WTC11 (cell line): ENCODE measurements around the gene SMYD3. TPM values are rescaled to one million over a fixed set of nuclear protein-coding genes. Genes with fewer than 3 reads are reported as not detected.

Experiments
- ATAC-seq: fragments of 200-7000 bp; cut with Tn5 transposase; 2 replicates; pipeline ENCODE4 v1.10.0; 2021; ENCODE audit warnings: mild to moderate bottlenecking, moderate library complexity
- CTCF ChIA-PET: fragments of 300-600 bp; sonication (Branson Sonifier 250); formaldehyde crosslinking; loops from one replicate; lab custom pipeline; 2021; ENCODE audit warnings: antibody characterized with exemption; lab: Charles Lee
- POLR2A ChIA-PET: fragments of 350-600 bp; sonication (Branson Sonifier 250); formaldehyde crosslinking; loops from one replicate; lab custom pipeline; 2021; ENCODE audit warnings: antibody characterized with exemption; lab: Charles Lee
- DNase-seq: peaks from one replicate; pipeline ENCODE4 v3.0.0; 2021; ENCODE audit warnings: low spot score
- H3K27ac Mint-ChIP-seq: 2 replicates; pipeline ENCODE4 v1.8.0; 2021; ENCODE audit warnings: mixed read lengths
- H3K27me3 Mint-ChIP-seq: 2 replicates; pipeline ENCODE4 v1.8.0; 2021; ENCODE audit warnings: low read depth, mild to moderate bottlenecking, moderate library complexity, mixed read lengths
- H3K36me3 Mint-ChIP-seq: 2 replicates; pipeline ENCODE4 v1.8.0; 2021; ENCODE audit warnings: mixed read lengths
- H3K4me1 Mint-ChIP-seq: 2 replicates; pipeline ENCODE4 v1.8.0; 2022; ENCODE audit warnings: mixed read lengths
- H3K4me3 Mint-ChIP-seq: 2 replicates; pipeline ENCODE4 v1.8.0; 2021; ENCODE audit warnings: mild to moderate bottlenecking, moderate library complexity, mixed read lengths
- H3K9me3 Mint-ChIP-seq: 2 replicates; pipeline ENCODE4 v1.8.0; 2021; ENCODE audit warnings: mixed read lengths
- AR ChIP-seq: fragments of 250-450 bp; sonication (Bioruptor Pico); IDR thresholded peaks from 2 replicates; pipeline ENCODE4 v1.9.0; 2021; ENCODE audit warnings: mild to moderate bottlenecking
- CREB1 ChIP-seq: sonication (generic); formaldehyde crosslinking; IDR thresholded peaks from 2 replicates; pipeline ENCODE4 v1.8.0; 2023; ENCODE audit warnings: mild to moderate bottlenecking, missing genetic modification reagents
- CREM ChIP-seq: sonication (generic); formaldehyde crosslinking; IDR thresholded peaks from 2 replicates; pipeline ENCODE4 v1.8.1; 2022; ENCODE audit warnings: mild to moderate bottlenecking, missing genetic modification reagents, moderate library complexity
- FOXK1 ChIP-seq: sonication (generic); formaldehyde crosslinking; IDR thresholded peaks from 2 replicates; pipeline ENCODE4 v1.8.0; 2022; ENCODE audit warnings: mild to moderate bottlenecking, moderate library complexity, missing genetic modification reagents
- JAZF1 ChIP-seq: fragments of 250-450 bp; sonication (Bioruptor Pico); IDR thresholded peaks from 2 replicates; pipeline ENCODE4 v1.9.0; 2021; ENCODE audit warnings: moderate library complexity, mild to moderate bottlenecking, inconsistent platforms
- KAT7 ChIP-seq: sonication (generic); formaldehyde crosslinking; IDR thresholded peaks from 2 replicates; pipeline ENCODE4 v1.8.1; 2023; ENCODE audit warnings: missing genetic modification reagents, mild to moderate bottlenecking, borderline replicate concordance
- MYBL2 ChIP-seq: sonication (generic); formaldehyde crosslinking; IDR thresholded peaks from 2 replicates; pipeline ENCODE4 v1.8.1; 2023; ENCODE audit warnings: mild to moderate bottlenecking, moderate library complexity, missing genetic modification reagents
- NFYB ChIP-seq: sonication (generic); formaldehyde crosslinking; conservative IDR thresholded peaks from 2 replicates; pipeline ENCODE4 v1.8.0; 2022; ENCODE audit warnings: low read depth, missing genetic modification reagents
- SOX15 ChIP-seq: fragments of 250-450 bp; sonication (Bioruptor Pico); IDR thresholded peaks from 2 replicates; pipeline ENCODE4 v1.9.0; 2021; ENCODE audit warnings: mild to moderate bottlenecking
- STAT6 ChIP-seq: sonication (generic); formaldehyde crosslinking; conservative IDR thresholded peaks from 2 replicates; pipeline ENCODE4 v1.8.1; 2023; ENCODE audit warnings: mild to moderate bottlenecking, low read depth, missing genetic modification reagents, moderate library complexity
- TEAD1 ChIP-seq: sonication (generic); formaldehyde crosslinking; IDR thresholded peaks from 2 replicates; pipeline ENCODE4 v1.8.0; 2022; ENCODE audit warnings: mild to moderate bottlenecking, missing genetic modification reagents
- ZNF219 ChIP-seq: sonication (generic); formaldehyde crosslinking; IDR thresholded peaks from 2 replicates; pipeline ENCODE4 v1.8.0; 2023; ENCODE audit warnings: missing genetic modification reagents, mild to moderate bottlenecking, borderline replicate concordance
- ZNF396 ChIP-seq: fragments of 250-450 bp; sonication (Bioruptor Pico); IDR thresholded peaks from 2 replicates; pipeline ENCODE4 v1.8.0; 2021; ENCODE audit warnings: mild to moderate bottlenecking, moderate library complexity, borderline replicate concordance
- total RNA-seq: library from RNA; stranded (reverse); gene quantifications from 3 replicates; pipeline ENCODE4 v1.2.3, GENCODE V29; 2021
- TF ChIP-seq, protein P1 (sequence below): sonication (generic); formaldehyde crosslinking; IDR thresholded peaks from 2 replicates; pipeline ENCODE4 v1.8.0; 2022; ENCODE audit warnings: mild to moderate bottlenecking, missing genetic modification reagents
- TF ChIP-seq, protein P2 (sequence below): sonication (generic); formaldehyde crosslinking; IDR thresholded peaks from 2 replicates; pipeline ENCODE4 v1.8.1; 2022; ENCODE audit warnings: mild to moderate bottlenecking, missing genetic modification reagents, moderate library complexity, borderline replicate concordance
- TF ChIP-seq, protein P3 (sequence below): sonication (generic); formaldehyde crosslinking; IDR thresholded peaks from 2 replicates; pipeline ENCODE4 v1.8.1; 2023; ENCODE audit warnings: mild to moderate bottlenecking, missing genetic modification reagents
- TF ChIP-seq, protein P4 (sequence below): fragments of 250-450 bp; sonication (Bioruptor Pico); IDR thresholded peaks from 2 replicates; pipeline ENCODE4 v1.9.0; 2021; ENCODE audit warnings: mild to moderate bottlenecking, borderline replicate concordance

SMYD3 gene
- total RNA-seq, 1 experiment from 2014 or later, result 21.4 TPM

DNA sequence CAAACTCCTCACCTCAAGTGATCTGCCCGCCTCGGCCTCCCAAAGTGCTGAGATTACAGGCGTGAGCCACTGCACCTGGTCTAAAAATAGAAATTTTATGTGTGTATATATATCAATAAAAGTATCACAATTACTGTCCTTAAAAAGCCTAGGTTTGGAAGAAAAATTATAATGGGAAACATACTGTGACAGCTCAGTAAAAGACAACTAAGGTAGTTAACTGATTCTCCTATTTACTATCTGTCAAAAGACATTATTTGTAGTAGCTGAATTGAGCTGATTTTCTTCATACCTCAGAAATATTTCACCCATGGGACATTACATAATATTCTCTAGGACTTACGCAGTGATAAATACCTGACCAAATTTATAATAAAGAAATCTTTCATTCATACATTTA lies 122.5 kb downstream of the SMYD3 start:
- no peaks in the 10 kb centered on the region; the same call in 1 of the 2 replicates for H3K9me3 Mint-ChIP-seq
- no peak for TF ChIP-seq ZNF396 (CRISPR knock-in tag)
- TF ChIP-seq MYBL2 (CRISPR knock-in tag), result no peak
- TF ChIP-seq CREB1 (CRISPR knock-in tag), result no peak
- no peak for TF ChIP-seq SOX15 (CRISPR knock-in tag)
- TF ChIP-seq, protein P1, sequence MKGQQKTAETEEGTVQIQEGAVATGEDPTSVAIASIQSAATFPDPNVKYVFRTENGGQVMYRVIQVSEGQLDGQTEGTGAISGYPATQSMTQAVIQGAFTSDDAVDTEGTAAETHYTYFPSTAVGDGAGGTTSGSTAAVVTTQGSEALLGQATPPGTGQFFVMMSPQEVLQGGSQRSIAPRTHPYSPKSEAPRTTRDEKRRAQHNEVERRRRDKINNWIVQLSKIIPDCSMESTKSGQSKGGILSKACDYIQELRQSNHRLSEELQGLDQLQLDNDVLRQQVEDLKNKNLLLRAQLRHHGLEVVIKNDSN, result no peak
- no peak for TF ChIP-seq FOXK1 (CRISPR knock-in tag)
- TF ChIP-seq, protein P2, sequence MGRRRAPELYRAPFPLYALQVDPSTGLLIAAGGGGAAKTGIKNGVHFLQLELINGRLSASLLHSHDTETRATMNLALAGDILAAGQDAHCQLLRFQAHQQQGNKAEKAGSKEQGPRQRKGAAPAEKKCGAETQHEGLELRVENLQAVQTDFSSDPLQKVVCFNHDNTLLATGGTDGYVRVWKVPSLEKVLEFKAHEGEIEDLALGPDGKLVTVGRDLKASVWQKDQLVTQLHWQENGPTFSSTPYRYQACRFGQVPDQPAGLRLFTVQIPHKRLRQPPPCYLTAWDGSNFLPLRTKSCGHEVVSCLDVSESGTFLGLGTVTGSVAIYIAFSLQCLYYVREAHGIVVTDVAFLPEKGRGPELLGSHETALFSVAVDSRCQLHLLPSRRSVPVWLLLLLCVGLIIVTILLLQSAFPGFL (CRISPR knock-in tag), result no peak
- no peak for TF ChIP-seq NFYB (CRISPR knock-in tag)
- no peak for TF ChIP-seq TEAD1 (CRISPR knock-in tag)
- TF ChIP-seq STAT6 (CRISPR knock-in tag), result no peak
- TF ChIP-seq, protein P3, sequence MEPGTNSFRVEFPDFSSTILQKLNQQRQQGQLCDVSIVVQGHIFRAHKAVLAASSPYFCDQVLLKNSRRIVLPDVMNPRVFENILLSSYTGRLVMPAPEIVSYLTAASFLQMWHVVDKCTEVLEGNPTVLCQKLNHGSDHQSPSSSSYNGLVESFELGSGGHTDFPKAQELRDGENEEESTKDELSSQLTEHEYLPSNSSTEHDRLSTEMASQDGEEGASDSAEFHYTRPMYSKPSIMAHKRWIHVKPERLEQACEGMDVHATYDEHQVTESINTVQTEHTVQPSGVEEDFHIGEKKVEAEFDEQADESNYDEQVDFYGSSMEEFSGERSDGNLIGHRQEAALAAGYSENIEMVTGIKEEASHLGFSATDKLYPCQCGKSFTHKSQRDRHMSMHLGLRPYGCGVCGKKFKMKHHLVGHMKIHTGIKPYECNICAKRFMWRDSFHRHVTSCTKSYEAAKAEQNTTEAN (CRISPR knock-in tag), result no peak
- no peak for TF ChIP-seq ZNF219 (CRISPR knock-in tag)
- TF ChIP-seq, all 79 proteins: peak for 0
- Mint-ChIP-seq H3K27me3 (no peaks in the 10 kb centered on the region), H3K36me3 (no peaks in the 10 kb centered on the region), H3K27ac (no peak overlapping the region), H3K4me1 (peaks cover 8% of the 10 kb centered on the region), H3K4me3 (no peak overlapping the region)
- ATAC-seq (no peak), DNase-seq (no peak)
- ChIA-PET CTCF (no interaction called here), POLR2A (no interaction called here)

DNA sequence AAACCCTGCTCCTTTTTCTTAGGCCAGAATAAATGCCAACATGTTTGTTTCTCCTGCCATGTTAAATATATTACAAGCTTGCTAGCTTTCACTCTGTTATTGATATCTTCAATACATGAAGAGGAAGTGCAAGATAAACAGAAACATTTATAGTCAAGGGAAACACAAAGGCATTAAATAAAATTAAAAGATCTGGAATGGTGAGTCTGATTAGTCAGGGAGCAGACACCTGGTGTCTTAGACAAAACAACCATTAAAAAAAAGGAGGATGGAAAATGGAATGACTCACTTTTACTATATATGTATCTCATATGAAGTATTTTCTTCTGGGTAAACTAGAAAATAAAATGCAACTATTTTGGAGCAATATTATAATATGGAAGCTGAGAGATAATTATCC lies 123.3 kb downstream of the SMYD3 start:
- Mint-ChIP-seq H3K27ac (no peak overlapping the region), H3K4me3 (no peak overlapping the region), H3K36me3 (no peaks in the 10 kb centered on the region), H3K4me1 (peaks cover 8% of the 10 kb centered on the region), H3K9me3 (no peaks in the 10 kb centered on the region; the same call in 1 of the 2 replicates), H3K27me3 (no peaks in the 10 kb centered on the region)
- TF ChIP-seq AR (CRISPR knock-in tag) (no peak), FOXK1 (CRISPR knock-in tag) (no peak), JAZF1 (CRISPR knock-in tag) (no peak), CREM (CRISPR knock-in tag) (no peak), ZNF219 (CRISPR knock-in tag) (no peak), KAT7 (no peak)
- TF ChIP-seq, protein P4, sequence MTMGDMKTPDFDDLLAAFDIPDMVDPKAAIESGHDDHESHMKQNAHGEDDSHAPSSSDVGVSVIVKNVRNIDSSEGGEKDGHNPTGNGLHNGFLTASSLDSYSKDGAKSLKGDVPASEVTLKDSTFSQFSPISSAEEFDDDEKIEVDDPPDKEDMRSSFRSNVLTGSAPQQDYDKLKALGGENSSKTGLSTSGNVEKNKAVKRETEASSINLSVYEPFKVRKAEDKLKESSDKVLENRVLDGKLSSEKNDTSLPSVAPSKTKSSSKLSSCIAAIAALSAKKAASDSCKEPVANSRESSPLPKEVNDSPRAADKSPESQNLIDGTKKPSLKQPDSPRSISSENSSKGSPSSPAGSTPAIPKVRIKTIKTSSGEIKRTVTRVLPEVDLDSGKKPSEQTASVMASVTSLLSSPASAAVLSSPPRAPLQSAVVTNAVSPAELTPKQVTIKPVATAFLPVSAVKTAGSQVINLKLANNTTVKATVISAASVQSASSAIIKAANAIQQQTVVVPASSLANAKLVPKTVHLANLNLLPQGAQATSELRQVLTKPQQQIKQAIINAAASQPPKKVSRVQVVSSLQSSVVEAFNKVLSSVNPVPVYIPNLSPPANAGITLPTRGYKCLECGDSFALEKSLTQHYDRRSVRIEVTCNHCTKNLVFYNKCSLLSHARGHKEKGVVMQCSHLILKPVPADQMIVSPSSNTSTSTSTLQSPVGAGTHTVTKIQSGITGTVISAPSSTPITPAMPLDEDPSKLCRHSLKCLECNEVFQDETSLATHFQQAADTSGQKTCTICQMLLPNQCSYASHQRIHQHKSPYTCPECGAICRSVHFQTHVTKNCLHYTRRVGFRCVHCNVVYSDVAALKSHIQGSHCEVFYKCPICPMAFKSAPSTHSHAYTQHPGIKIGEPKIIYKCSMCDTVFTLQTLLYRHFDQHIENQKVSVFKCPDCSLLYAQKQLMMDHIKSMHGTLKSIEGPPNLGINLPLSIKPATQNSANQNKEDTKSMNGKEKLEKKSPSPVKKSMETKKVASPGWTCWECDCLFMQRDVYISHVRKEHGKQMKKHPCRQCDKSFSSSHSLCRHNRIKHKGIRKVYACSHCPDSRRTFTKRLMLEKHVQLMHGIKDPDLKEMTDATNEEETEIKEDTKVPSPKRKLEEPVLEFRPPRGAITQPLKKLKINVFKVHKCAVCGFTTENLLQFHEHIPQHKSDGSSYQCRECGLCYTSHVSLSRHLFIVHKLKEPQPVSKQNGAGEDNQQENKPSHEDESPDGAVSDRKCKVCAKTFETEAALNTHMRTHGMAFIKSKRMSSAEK, result no peak
- ATAC-seq (no peak), DNase-seq (no peak)
- ChIA-PET POLR2A (no interaction called here), CTCF (no interaction called here)
